Pancreas (tissue), 10 donors: ENCODE data around the gene ACSL1. TPM values are rescaled to one million over a fixed set of nuclear protein-coding genes. Genes with fewer than 3 reads are reported as not detected.

Experiments
- ATAC-seq, 4 donors: fragments of 200-7000 bp; cut with Tn5 transposase; one replicate each; pipeline versions ENCODE4 v1.8.0 to v1.9.1; 2020; ENCODE audit warnings: mild to moderate bottlenecking in 4 of 4, moderate library complexity in 4 of 4
- DNase-seq, 6 donors: peaks; one replicate each; pipeline ENCODE4 v3.0.0-alpha.2; 2020
- FAIRE-seq: peaks from 2 replicates; lab custom pipeline; 2012; peaks lifted over from hg19 to GRCh38; lab: Jason Lieb, UNC
- H3K27ac ChIP-seq, 4 donors: fragments of 200-600 bp; sonication (generic); 1 replicate in 3 of 4; 2 replicates in 1 of 4; pipeline versions ENCODE4 v1.5.0 to v1.8.0; 2020
- H3K27me3 ChIP-seq, 4 donors: fragments of 200-600 bp; one replicate each; pipeline ENCODE4 v1.8.0; 2021
- H3K36me3 ChIP-seq, 3 donors: fragments of 200-600 bp; sonication (generic) in 1 of 3; one replicate each; pipeline versions ENCODE4 v1.5.0 to v1.8.0; 2020 to 2021
- H3K4me1 ChIP-seq, 3 donors: fragments of 200-600 bp; one replicate each; pipeline ENCODE4 v1.8.0; 2021
- H3K4me3 ChIP-seq, 4 donors: fragments of 200-600 bp; sonication (generic) in 2 of 4; one replicate each; pipeline versions ENCODE4 v1.5.0 to v1.8.0; 2020 to 2021
- H3K9me3 ChIP-seq, 4 donors: fragments of 200-600 bp; one replicate each; pipeline ENCODE4 v1.8.0; 2021
- WGBS, 2 donors: extraction: QIAGEN DNeasy Blood & Tissue Kit; methylation state at CpG; one replicate each; pipeline ENCODE4 v1.1.7; 2013; 5-methylcytosine and 5-hydroxymethylcytosine counted together
- intact Hi-C, 3 donors: fragments of 100-400 bp; cut with DNase I; formaldehyde crosslinking; loops; one replicate each; pipeline versions ENCODE4 v1.11.1 to v1.14.2; 2022
- polyA plus RNA-seq, 2 donors: library from polyadenylated mRNA; stranded (reverse); fragments of 200-250 nt; gene quantifications; one replicate each; pipeline ENCODE4 v1.2.3, GENCODE V29; 2013
- total RNA-seq, 6 donors: library from RNA; stranded (reverse); fragmentation: NEBNext Ultra II Directional in 4 of 6; extraction: Animal tissue kit (Norgen Biotek cat#: 25700) in 4 of 6; gene quantifications; one replicate each; pipeline versions ENCODE4 v1.2.1 to v1.2.4, GENCODE V29; 2021 to 2023
- TF ChIP-seq, protein P1 (sequence below), 4 donors: fragments of 200-600 bp; sonication (generic) in 3 of 4; IDR thresholded peaks; one replicate each; pipeline versions ENCODE4 v1.5.0 to v1.8.0; 2021; ENCODE audit warnings: antibody characterized with exemption in 4 of 4
- donor health status: healthy with polysubstance abuse.
- donor health status: DM: no; HTN: no; CAD: no; lungs with moderate emphysema.
- donor health status: DM: no; HTN: no; CAD: no.
- donor health status: control.
- donor health status: control.
- donor health status: Bipolar disorder and iron deficiency.
- donor health status: DM: yes; HTN: yes; CAD: no.
- donor health status: DM: no; HTN: no; CAD: no.
- donor health status: DM: no; HTN: no; CAD: no.
- donor health status: DM: yes; HTN: yes; CAD: no.

The ACSL1 gene
- total and polyA plus RNA-seq, 8 donors: 16.0 to 39.4 (median 20.9) TPM

DNA sequence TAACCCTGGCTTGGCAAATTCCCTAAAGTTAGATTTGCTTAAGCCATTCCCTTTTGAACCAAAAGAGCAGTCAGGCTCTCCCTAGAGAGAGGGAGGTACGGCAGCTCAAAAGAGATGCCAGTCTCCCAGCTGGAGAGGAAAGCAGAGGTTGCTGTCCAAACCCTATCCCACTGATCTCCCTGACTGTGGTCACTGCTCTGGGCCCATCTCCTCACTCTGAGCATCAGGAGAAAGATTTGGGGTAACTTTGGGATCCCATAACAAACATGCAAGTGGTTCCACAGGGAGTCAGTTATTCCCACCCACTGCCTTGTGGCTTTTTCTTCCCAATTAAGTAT, 17.1 kb downstream of the ACSL1 start:
- DNase-seq: no peak
- no peak overlapping the region for H3K4me3 ChIP-seq
- WGBS, 2 donors: 77 to 100% methylated on average over 1 of the region's 1 CpG
- no peak for FAIRE-seq
- no peak for ATAC-seq
- H3K27ac ChIP-seq: no peak overlapping the region
- no peaks in the 10 kb centered on the region for H3K36me3 ChIP-seq
- H3K4me1 ChIP-seq: peaks cover 15 to 34% (median 23%) of the 10 kb centered on the region in 3 donors
- no peaks in the 10 kb centered on the region for H3K27me3 ChIP-seq
- TF ChIP-seq, protein P1, sequence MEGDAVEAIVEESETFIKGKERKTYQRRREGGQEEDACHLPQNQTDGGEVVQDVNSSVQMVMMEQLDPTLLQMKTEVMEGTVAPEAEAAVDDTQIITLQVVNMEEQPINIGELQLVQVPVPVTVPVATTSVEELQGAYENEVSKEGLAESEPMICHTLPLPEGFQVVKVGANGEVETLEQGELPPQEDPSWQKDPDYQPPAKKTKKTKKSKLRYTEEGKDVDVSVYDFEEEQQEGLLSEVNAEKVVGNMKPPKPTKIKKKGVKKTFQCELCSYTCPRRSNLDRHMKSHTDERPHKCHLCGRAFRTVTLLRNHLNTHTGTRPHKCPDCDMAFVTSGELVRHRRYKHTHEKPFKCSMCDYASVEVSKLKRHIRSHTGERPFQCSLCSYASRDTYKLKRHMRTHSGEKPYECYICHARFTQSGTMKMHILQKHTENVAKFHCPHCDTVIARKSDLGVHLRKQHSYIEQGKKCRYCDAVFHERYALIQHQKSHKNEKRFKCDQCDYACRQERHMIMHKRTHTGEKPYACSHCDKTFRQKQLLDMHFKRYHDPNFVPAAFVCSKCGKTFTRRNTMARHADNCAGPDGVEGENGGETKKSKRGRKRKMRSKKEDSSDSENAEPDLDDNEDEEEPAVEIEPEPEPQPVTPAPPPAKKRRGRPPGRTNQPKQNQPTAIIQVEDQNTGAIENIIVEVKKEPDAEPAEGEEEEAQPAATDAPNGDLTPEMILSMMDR (IDR thresholded peaks at IDR 0.05): no peak
- intact Hi-C loops: no loop called here
- no peaks in the 10 kb centered on the region for H3K9me3 ChIP-seq

GRCh38 chr4:184807797-184808712, 17.7 kb downstream of the ACSL1 start:
- DNase-seq (no peak), FAIRE-seq (no peak), ATAC-seq (no peak)
- Histone ChIP-seq H3K27me3 (no peaks in the 10 kb centered on the region), H3K4me1 (peaks cover 15 to 29% (median 23%) of the 10 kb centered on the region in 3 donors), H3K9me3 (no peaks in the 10 kb centered on the region), H3K4me3 (no peak overlapping the region), H3K36me3 (no peaks in the 10 kb centered on the region), H3K27ac (peak overlapping the region in 1 of 4 donors; percentile 21)
- WGBS, 2 donors: 44 to 50% methylated on average over 9 of the region's 9 CpGs
- intact Hi-C loops: no loop called here
- TF ChIP-seq, protein P1 (IDR thresholded peaks at IDR 0.05): no peak

DNA sequence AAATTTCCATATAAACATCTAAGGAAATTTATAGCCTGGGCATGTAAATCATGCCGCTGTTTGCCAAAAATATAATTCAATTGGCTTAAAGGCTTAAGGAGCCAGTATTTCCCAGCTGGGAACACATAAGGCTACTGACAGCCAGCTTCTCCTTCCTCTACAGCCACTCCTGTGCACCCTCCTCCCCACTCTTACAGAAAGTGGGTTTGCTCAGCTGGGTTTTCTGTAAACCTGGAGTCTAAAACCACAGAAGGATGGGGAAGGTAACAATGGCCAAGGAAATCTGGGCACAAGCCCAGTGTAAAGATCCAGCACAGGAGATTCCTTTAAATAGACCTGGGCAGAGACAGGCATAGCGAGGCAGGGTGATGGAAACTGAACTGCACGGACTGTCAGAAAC, 18.5 kb downstream of the ACSL1 start:
- Histone ChIP-seq H3K4me1 (peaks cover 12 to 24% (median 23%) of the 10 kb centered on the region in 3 donors), H3K9me3 (no peaks in the 10 kb centered on the region), H3K4me3 (no peak overlapping the region), H3K27ac (peak overlapping the region in 1 of 4 donors; percentile 21), H3K36me3 (no peaks in the 10 kb centered on the region), H3K27me3 (no peaks in the 10 kb centered on the region)
- ATAC-seq (peak; percentile 2 to 20 (median 9)), DNase-seq (peak in 1 of 6 donors; percentile 50), FAIRE-seq (no peak)
- intact Hi-C loops: no loop called here
- WGBS, 2 donors: 50 to 57% methylated on average over 3 of the region's 3 CpGs
- TF ChIP-seq, protein P1 (IDR thresholded peaks at IDR 0.05): no peak

DNA sequence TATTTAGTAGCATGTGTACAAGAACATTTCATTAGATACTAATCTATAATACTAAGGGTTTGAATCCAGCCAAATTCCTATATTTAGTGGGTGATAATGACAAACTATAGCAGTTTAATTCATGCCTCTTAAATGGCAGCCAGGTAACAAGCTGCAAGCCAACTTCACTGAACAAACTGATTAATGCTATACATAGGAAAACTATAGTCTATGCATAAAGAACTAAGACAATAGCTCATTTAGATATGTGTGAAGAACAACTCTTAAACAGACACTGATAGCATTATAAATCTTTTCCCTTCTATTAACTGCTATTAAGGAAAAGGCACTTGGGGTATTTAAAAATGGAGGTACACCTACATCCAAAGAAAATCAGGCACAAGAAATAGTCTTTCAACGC, 19.1 kb downstream of the ACSL1 start:
- DNase-seq: no peak
- intact Hi-C loops: no loop called here
- H3K27me3 ChIP-seq: no peaks in the 10 kb centered on the region
- no peaks in the 10 kb centered on the region for H3K36me3 ChIP-seq
- TF ChIP-seq, protein P1 (IDR thresholded peaks at IDR 0.05): no peak
- H3K4me3 ChIP-seq: no peak overlapping the region
- H3K27ac ChIP-seq: no peak overlapping the region
- no peak for FAIRE-seq
- no peaks in the 10 kb centered on the region for H3K9me3 ChIP-seq
- 88 to 89% methylated on average over 1 of the region's 1 CpG for WGBS, 2 donors
- ATAC-seq: no peak
- peaks cover 12 to 23% (median 22%) of the 10 kb centered on the region in 3 donors for H3K4me1 ChIP-seq

DNA sequence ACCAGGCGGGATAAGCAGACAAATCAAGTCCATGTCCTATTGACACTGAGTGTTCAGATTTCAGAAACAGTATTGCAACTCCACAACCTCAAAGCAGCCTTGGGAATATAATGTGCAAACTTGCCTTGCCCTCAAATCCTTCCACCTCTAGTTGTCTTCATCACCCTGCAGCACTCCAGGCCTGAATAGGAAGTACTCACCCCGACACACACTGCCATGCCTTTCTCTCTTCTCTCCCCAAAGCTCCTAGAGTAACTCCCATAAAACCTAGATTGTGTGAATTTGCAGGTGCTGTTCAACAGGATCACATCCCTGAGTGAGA, 19.6 kb downstream of the ACSL1 start:
- peak in 1 of 4 donors; percentile 4 for ATAC-seq
- H3K27me3 ChIP-seq: no peaks in the 10 kb centered on the region
- intact Hi-C loops: no loop called here
- H3K9me3 ChIP-seq: no peaks in the 10 kb centered on the region
- no peaks in the 10 kb centered on the region for H3K36me3 ChIP-seq
- peak overlapping the region in 3 of 4 donors; percentile 9 to 63 (median 12) for H3K27ac ChIP-seq
- 88 to 90% methylated on average over 2 of the region's 2 CpGs for WGBS, 2 donors
- peaks cover 12 to 23% (median 22%) of the 10 kb centered on the region in 3 donors for H3K4me1 ChIP-seq
- no peak overlapping the region for H3K4me3 ChIP-seq
- FAIRE-seq: no peak
- TF ChIP-seq, protein P1 (IDR thresholded peaks at IDR 0.05): no peak
- no peak for DNase-seq
